ENCODE data around the gene MYO15A. TPM values are rescaled to one million over a fixed set of nuclear protein-coding genes. Genes with fewer than 3 reads are reported as not detected.

Gene MYO15A
- polyA plus RNA-seq, 1 donor (not counting 4 experiments of a cell fraction or from before 2014, with no cell fraction given): 0.20 TPM

DNA sequence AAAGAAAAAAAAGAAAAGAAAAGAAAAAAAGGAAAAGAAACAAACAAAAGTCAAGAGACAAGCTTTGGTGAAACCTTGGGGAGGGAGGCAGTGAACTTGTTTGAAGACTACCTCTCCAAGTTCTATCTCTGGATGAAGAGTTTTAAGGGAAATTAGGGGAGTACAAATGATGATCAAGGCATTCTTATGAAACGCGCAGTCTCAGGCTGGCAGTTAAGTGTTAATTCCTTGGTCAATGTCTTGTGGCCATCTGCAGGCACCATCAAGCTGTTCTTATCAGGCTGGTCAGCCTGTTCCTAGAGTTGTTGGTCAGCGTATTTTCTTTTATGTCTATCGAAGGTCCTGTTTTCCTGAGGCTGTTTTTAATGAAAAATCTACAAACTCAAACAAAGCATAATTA is 29.0 kb upstream of the MYO15A start:
- Histone ChIP-seq H3K9me3 (ENCODE audit: control insufficient read depth, low read depth, low read length) (no peaks in the 10 kb centered on the region), H3K36me3 (ENCODE audit: control insufficient read depth in 2 of 2, extremely low read depth in 1 of 2, insufficient read depth in 2 of 2, low read length in 2 of 2) (no peaks in the 10 kb centered on the region), H3K27ac (ENCODE audit: control insufficient read depth, insufficient read depth, low read length) (no peak overlapping the region), H3K9me1 (ENCODE audit: control insufficient read depth, extremely low read depth, insufficient read depth, low read length) (no peaks in the 10 kb centered on the region), H3K9ac (ENCODE audit: control insufficient read depth, extremely low read depth, insufficient read depth, low read length) (no peak overlapping the region), H3K79me2 (ENCODE audit: control insufficient read depth, insufficient read depth, low read length) (no peaks in the 10 kb centered on the region), H3K4me3 (ENCODE audit: control insufficient read depth in 2 of 3, extremely low read depth in 1 of 3, insufficient read depth in 2 of 3, low read depth in 1 of 3, low read length in 3 of 3) (no peak overlapping the region), H3K4me2 (ENCODE audit: control insufficient read depth, extremely low read depth, insufficient read depth, low read depth, low read length) (no peak overlapping the region), H2AFZ (ENCODE audit: control insufficient read depth, low read length) (no peak overlapping the region), H3K4me1 (ENCODE audit: control insufficient read depth, extremely low read depth, insufficient read depth, low read length) (peaks cover 2% of the 10 kb centered on the region), H3K27me3 (ENCODE audit: control insufficient read depth, extremely low read depth, insufficient read depth, low read length) (no peaks in the 10 kb centered on the region), H4K20me1 (ENCODE audit: control insufficient read depth, extremely low read depth, insufficient read depth, low read length) (no peaks in the 10 kb centered on the region)
- FAIRE-seq: no peak
- dilution Hi-C loops (cut with MboI; ENCODE audit: extremely low pct_ligation_motif_present, low sequenced_read_pairs): no loop called here
- TF ChIP-seq, protein P1, sequence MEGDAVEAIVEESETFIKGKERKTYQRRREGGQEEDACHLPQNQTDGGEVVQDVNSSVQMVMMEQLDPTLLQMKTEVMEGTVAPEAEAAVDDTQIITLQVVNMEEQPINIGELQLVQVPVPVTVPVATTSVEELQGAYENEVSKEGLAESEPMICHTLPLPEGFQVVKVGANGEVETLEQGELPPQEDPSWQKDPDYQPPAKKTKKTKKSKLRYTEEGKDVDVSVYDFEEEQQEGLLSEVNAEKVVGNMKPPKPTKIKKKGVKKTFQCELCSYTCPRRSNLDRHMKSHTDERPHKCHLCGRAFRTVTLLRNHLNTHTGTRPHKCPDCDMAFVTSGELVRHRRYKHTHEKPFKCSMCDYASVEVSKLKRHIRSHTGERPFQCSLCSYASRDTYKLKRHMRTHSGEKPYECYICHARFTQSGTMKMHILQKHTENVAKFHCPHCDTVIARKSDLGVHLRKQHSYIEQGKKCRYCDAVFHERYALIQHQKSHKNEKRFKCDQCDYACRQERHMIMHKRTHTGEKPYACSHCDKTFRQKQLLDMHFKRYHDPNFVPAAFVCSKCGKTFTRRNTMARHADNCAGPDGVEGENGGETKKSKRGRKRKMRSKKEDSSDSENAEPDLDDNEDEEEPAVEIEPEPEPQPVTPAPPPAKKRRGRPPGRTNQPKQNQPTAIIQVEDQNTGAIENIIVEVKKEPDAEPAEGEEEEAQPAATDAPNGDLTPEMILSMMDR (optimal IDR thresholded peaks at IDR 0.05 in 1 of 3, IDR thresholded peaks at IDR 0.05 in 1 of 3, conservative IDR thresholded peaks at IDR 0.05 in 1 of 3; ENCODE audit: extremely low read depth in 1 of 3, insufficient read depth in 2 of 3, low read length in 3 of 3): no peak
- no peak for TF ChIP-seq EZH2 (IDR thresholded peaks at IDR 0.05; ENCODE audit: low read length)
- DNase-seq (ENCODE audit: low read depth, low spot score): no peak

DNA sequence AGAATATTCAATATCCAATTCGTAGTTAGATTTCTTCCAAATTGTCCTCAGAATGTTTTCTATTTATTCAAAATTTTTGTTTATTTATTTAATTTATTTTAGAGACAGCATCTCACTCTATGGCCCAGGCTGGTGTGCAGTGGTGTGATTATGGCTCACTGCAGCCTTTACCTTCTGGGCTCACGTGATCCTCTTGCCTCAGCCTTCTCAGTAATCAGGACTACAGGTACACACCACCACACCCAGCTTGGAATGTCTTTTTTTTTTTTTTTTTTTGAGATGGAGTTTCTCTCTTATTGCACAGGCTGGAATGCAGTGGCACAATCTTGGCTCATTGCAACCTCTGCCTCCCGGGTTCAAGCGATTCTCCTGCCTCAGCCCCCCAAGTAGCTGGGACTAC is 24.3 kb upstream of the MYO15A start:
- no peaks in the 10 kb centered on the region for H3K9me3 ChIP-seq (ENCODE audit: control insufficient read depth, low read depth, low read length)

More for the DNA sequence above, 24.3 kb upstream of the MYO15A start:
- Histone ChIP-seq H4K20me1 (ENCODE audit: control insufficient read depth, extremely low read depth, insufficient read depth, low read length) (no peaks in the 10 kb centered on the region), H3K4me3 (ENCODE audit: control insufficient read depth in 2 of 3, extremely low read depth in 1 of 3, insufficient read depth in 2 of 3, low read depth in 1 of 3, low read length in 3 of 3) (no peak overlapping the region), H3K4me2 (ENCODE audit: control insufficient read depth, extremely low read depth, insufficient read depth, low read depth, low read length) (no peak overlapping the region), H3K27me3 (ENCODE audit: control insufficient read depth, extremely low read depth, insufficient read depth, low read length) (no peaks in the 10 kb centered on the region), H3K9ac (ENCODE audit: control insufficient read depth, extremely low read depth, insufficient read depth, low read length) (no peak overlapping the region), H3K4me1 (ENCODE audit: control insufficient read depth, extremely low read depth, insufficient read depth, low read length) (peaks cover 9% of the 10 kb centered on the region), H3K27ac (ENCODE audit: control insufficient read depth, insufficient read depth, low read length) (no peak overlapping the region), H3K9me1 (ENCODE audit: control insufficient read depth, extremely low read depth, insufficient read depth, low read length) (no peaks in the 10 kb centered on the region), H2AFZ (ENCODE audit: control insufficient read depth, low read length) (no peak overlapping the region), H3K36me3 (ENCODE audit: control insufficient read depth in 2 of 2, extremely low read depth in 1 of 2, insufficient read depth in 2 of 2, low read length in 2 of 2) (no peaks in the 10 kb centered on the region), H3K79me2 (ENCODE audit: control insufficient read depth, insufficient read depth, low read length) (peaks cover 14% of the 10 kb centered on the region)
- no peak for DNase-seq (ENCODE audit: low read depth, low spot score)
- FAIRE-seq: no peak
- no peak for TF ChIP-seq EZH2 (IDR thresholded peaks at IDR 0.05; ENCODE audit: low read length)
- TF ChIP-seq, protein P1 (optimal IDR thresholded peaks at IDR 0.05 in 1 of 3, IDR thresholded peaks at IDR 0.05 in 1 of 3, conservative IDR thresholded peaks at IDR 0.05 in 1 of 3; ENCODE audit: extremely low read depth in 1 of 3, insufficient read depth in 2 of 3, low read length in 3 of 3): no peak
- dilution Hi-C loops (cut with MboI; ENCODE audit: extremely low pct_ligation_motif_present, low sequenced_read_pairs): no loop called here

All from keratinocyte (primary cell).